ENCODE results near the gene MAP4K4. TPM values are rescaled to one million over a fixed set of nuclear protein-coding genes. Genes with fewer than 3 reads are reported as not detected.
A peak's percentile ranks its signal among the peaks of the same experiment; 100 is the strongest.
"Not testable (repeated sequence)": the region's sequence is repeated elsewhere in the genome, so short reads cannot be mapped to it uniquely, and the experiment has no call there.

MAP4K4 gene
- polyA plus RNA-seq, 1 donor (not counting 4 experiments of a cell fraction or from before 2014, with no cell fraction given), result 84.1 TPM

DNA sequence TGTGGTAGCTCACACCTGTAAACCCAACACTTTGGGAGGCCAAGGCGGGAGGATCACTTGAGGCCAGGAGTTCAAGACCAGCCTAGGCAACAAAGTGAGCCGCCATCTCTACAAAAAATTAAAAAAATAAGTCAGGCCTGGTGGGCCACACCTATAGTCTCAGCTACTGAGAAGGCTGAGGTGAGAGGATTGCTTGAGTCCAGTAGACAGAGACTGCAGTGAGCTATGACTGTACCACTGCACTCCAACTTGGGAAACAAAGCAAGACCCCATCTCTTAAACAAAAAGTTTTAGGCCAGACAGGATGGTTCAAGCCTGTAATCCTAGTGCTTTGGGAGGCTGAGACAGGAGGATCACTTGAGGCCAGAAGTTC, 224.4 kb downstream of the MAP4K4 start:
- TF ChIP-seq, protein P1, sequence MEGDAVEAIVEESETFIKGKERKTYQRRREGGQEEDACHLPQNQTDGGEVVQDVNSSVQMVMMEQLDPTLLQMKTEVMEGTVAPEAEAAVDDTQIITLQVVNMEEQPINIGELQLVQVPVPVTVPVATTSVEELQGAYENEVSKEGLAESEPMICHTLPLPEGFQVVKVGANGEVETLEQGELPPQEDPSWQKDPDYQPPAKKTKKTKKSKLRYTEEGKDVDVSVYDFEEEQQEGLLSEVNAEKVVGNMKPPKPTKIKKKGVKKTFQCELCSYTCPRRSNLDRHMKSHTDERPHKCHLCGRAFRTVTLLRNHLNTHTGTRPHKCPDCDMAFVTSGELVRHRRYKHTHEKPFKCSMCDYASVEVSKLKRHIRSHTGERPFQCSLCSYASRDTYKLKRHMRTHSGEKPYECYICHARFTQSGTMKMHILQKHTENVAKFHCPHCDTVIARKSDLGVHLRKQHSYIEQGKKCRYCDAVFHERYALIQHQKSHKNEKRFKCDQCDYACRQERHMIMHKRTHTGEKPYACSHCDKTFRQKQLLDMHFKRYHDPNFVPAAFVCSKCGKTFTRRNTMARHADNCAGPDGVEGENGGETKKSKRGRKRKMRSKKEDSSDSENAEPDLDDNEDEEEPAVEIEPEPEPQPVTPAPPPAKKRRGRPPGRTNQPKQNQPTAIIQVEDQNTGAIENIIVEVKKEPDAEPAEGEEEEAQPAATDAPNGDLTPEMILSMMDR (optimal IDR thresholded peaks at IDR 0.05 in 1 of 3, IDR thresholded peaks at IDR 0.05 in 1 of 3, conservative IDR thresholded peaks at IDR 0.05 in 1 of 3; ENCODE audit: extremely low read depth in 1 of 3, insufficient read depth in 2 of 3, low read length in 3 of 3), result no peak
- no peak for TF ChIP-seq EZH2 (IDR thresholded peaks at IDR 0.05; ENCODE audit: low read length)
- no peak overlapping the region for H3K27ac ChIP-seq (ENCODE audit: control insufficient read depth, insufficient read depth, low read length)
- no peaks in the 10 kb centered on the region for H4K20me1 ChIP-seq (ENCODE audit: control insufficient read depth, extremely low read depth, insufficient read depth, low read length)
- H3K27me3 ChIP-seq (ENCODE audit: control insufficient read depth, extremely low read depth, insufficient read depth, low read length), result no peaks in the 10 kb centered on the region
- dilution Hi-C loops (cut with MboI; ENCODE audit: extremely low pct_ligation_motif_present, low sequenced_read_pairs), result no loop called here
- no peak overlapping the region for H3K9ac ChIP-seq (ENCODE audit: control insufficient read depth, extremely low read depth, insufficient read depth, low read length)
- no peak for DNase-seq (ENCODE audit: low read depth, low spot score)
- H3K4me2 ChIP-seq (ENCODE audit: control insufficient read depth, extremely low read depth, insufficient read depth, low read depth, low read length), result no peak overlapping the region
- H3K4me1 ChIP-seq (ENCODE audit: control insufficient read depth, extremely low read depth, insufficient read depth, low read length), result no peaks in the 10 kb centered on the region
- H3K4me3 ChIP-seq (ENCODE audit: control insufficient read depth in 2 of 3, extremely low read depth in 1 of 3, insufficient read depth in 2 of 3, low read depth in 1 of 3, low read length in 3 of 3), result no peak overlapping the region
- FAIRE-seq, result no peak
- H3K9me1 ChIP-seq (ENCODE audit: control insufficient read depth, extremely low read depth, insufficient read depth, low read length), result no peaks in the 10 kb centered on the region
- no peak overlapping the region for H2AFZ ChIP-seq (ENCODE audit: control insufficient read depth, low read length)
- H3K79me2 ChIP-seq (ENCODE audit: control insufficient read depth, insufficient read depth, low read length), result no peaks in the 10 kb centered on the region
- no peaks in the 10 kb centered on the region for H3K36me3 ChIP-seq (ENCODE audit: control insufficient read depth in 2 of 2, extremely low read depth in 1 of 2, insufficient read depth in 2 of 2, low read length in 2 of 2)
- peaks cover 3% of the 10 kb centered on the region for H3K9me3 ChIP-seq (ENCODE audit: control insufficient read depth, low read depth, low read length)

DNA sequence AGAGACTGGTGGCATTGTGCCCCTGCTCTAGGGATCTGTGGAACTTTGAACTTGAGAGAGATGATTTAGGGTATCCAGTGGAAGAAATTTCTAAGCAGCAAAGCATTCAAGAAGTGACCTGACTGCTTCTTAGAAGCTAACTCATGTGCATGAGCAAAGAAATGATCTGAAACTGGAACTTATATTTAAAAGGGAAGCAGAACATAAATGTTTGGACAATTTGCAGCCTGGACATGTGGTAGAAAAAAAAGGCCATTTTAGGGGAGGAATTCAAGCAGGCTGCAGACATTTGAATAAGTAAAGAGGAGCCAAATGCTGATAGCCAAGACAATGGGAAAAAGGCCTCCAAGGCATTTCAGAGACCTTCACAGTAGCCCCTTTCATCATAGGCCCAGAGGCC, 226.8 kb downstream of the MAP4K4 start:
- DNase-seq (ENCODE audit: low read depth, low spot score); FAIRE-seq: not testable (repeated sequence)

DNA sequence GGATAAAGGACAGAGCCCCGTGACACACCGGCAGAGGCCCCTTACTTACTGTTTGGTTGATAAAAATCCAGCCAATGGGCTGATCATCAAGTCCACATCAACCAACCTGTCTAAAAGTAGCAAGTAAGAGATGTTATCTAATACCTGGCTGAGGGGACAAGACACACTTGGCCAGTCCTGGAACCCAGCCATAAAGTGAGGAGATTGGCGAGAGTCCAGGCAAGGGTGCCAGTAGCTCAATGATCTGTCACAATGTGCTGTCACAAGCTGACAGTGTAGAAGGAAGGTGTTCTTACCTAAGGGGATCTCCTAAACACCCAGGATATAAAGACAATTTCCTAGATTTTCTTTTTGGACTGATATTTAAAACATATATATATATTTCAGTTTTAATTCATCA, 232.5 kb downstream of the MAP4K4 start:
- peaks cover 8% of the 10 kb centered on the region for H3K9me3 ChIP-seq (ENCODE audit: control insufficient read depth, low read depth, low read length)
- H3K27ac ChIP-seq (ENCODE audit: control insufficient read depth, insufficient read depth, low read length), result no peak overlapping the region
- H3K4me2 ChIP-seq (ENCODE audit: control insufficient read depth, extremely low read depth, insufficient read depth, low read depth, low read length), result no peak overlapping the region
- TF ChIP-seq, protein P1 (optimal IDR thresholded peaks at IDR 0.05 in 1 of 3, IDR thresholded peaks at IDR 0.05 in 1 of 3, conservative IDR thresholded peaks at IDR 0.05 in 1 of 3; ENCODE audit: extremely low read depth in 1 of 3, insufficient read depth in 2 of 3, low read length in 3 of 3), result no peak
- no peak for TF ChIP-seq EZH2 (IDR thresholded peaks at IDR 0.05; ENCODE audit: low read length)
- H2AFZ ChIP-seq (ENCODE audit: control insufficient read depth, low read length), result no peak overlapping the region
- H3K36me3 ChIP-seq (ENCODE audit: control insufficient read depth in 2 of 2, extremely low read depth in 1 of 2, insufficient read depth in 2 of 2, low read length in 2 of 2), result no peaks in the 10 kb centered on the region
- H3K4me1 ChIP-seq (ENCODE audit: control insufficient read depth, extremely low read depth, insufficient read depth, low read length), result no peaks in the 10 kb centered on the region
- H3K9ac ChIP-seq (ENCODE audit: control insufficient read depth, extremely low read depth, insufficient read depth, low read length), result no peak overlapping the region
- dilution Hi-C loops (cut with MboI; ENCODE audit: extremely low pct_ligation_motif_present, low sequenced_read_pairs), result no loop called here
- H3K4me3 ChIP-seq (ENCODE audit: control insufficient read depth in 2 of 3, extremely low read depth in 1 of 3, insufficient read depth in 2 of 3, low read depth in 1 of 3, low read length in 3 of 3), result no peak overlapping the region
- FAIRE-seq (peak; percentile 29), DNase-seq (ENCODE audit: low read depth, low spot score) (no peak)
- no peaks in the 10 kb centered on the region for H4K20me1 ChIP-seq (ENCODE audit: control insufficient read depth, extremely low read depth, insufficient read depth, low read length)
- H3K27me3 ChIP-seq (ENCODE audit: control insufficient read depth, extremely low read depth, insufficient read depth, low read length), result no peaks in the 10 kb centered on the region
- H3K9me1 ChIP-seq (ENCODE audit: control insufficient read depth, extremely low read depth, insufficient read depth, low read length), result no peaks in the 10 kb centered on the region
- H3K79me2 ChIP-seq (ENCODE audit: control insufficient read depth, insufficient read depth, low read length), result no peaks in the 10 kb centered on the region

More for the DNA sequence above, 226.8 kb downstream of the MAP4K4 start:
- H3K27me3 ChIP-seq (ENCODE audit: control insufficient read depth, extremely low read depth, insufficient read depth, low read length); dilution Hi-C loops (cut with MboI; ENCODE audit: extremely low pct_ligation_motif_present, low sequenced_read_pairs); H3K27ac ChIP-seq (ENCODE audit: control insufficient read depth, insufficient read depth, low read length); H4K20me1 ChIP-seq (ENCODE audit: control insufficient read depth, extremely low read depth, insufficient read depth, low read length); H3K4me3 ChIP-seq (ENCODE audit: control insufficient read depth in 2 of 3, extremely low read depth in 1 of 3, insufficient read depth in 2 of 3, low read depth in 1 of 3, low read length in 3 of 3); H3K4me1 ChIP-seq (ENCODE audit: control insufficient read depth, extremely low read depth, insufficient read depth, low read length); H3K9ac ChIP-seq (ENCODE audit: control insufficient read depth, extremely low read depth, insufficient read depth, low read length); H3K36me3 ChIP-seq (ENCODE audit: control insufficient read depth in 2 of 2, extremely low read depth in 1 of 2, insufficient read depth in 2 of 2, low read length in 2 of 2); H3K9me1 ChIP-seq (ENCODE audit: control insufficient read depth, extremely low read depth, insufficient read depth, low read length); H2AFZ ChIP-seq (ENCODE audit: control insufficient read depth, low read length); H3K4me2 ChIP-seq (ENCODE audit: control insufficient read depth, extremely low read depth, insufficient read depth, low read depth, low read length); H3K79me2 ChIP-seq (ENCODE audit: control insufficient read depth, insufficient read depth, low read length): not testable (repeated sequence)
- H3K9me3 ChIP-seq (ENCODE audit: control insufficient read depth, low read depth, low read length), result peaks cover 10% of the 10 kb centered on the region
